Renal cortex interstitium (tissue), 15 donors: Measurements from ENCODE around the gene PPP1R9A. TPM values are rescaled to one million over a fixed set of nuclear protein-coding genes. Genes with fewer than 3 reads are reported as not detected.
A peak's percentile ranks its signal among the peaks of the same experiment; 100 is the strongest.

ENCODE experiments used
- DNase-seq, 11 donors: peaks; one replicate each; pipeline ENCODE4 v3.0.0-alpha.2; 2013; ENCODE audit warnings: low read depth in 9 of 11, low spot score in 4 of 11; ENCODE audit errors: extremely low read depth in 1 of 11
- long read RNA-seq, 16 experiments: transcript quantifications; one replicate each; lab custom pipeline, GENCODE V29; 2026
- polyA plus RNA-seq, 3 donors: library from polyadenylated mRNA; unstranded; fragments of 120-200 nt; gene quantifications; one replicate each; pipeline ENCODE4 v1.2.1, GENCODE V29; 2013; ENCODE audit not compliant: insufficient read length in 3 of 3

The PPP1R9A gene
- 10 to 100 TPM; 30.4 to 37.1 (median 32.7) TPM for polyA plus RNA-seq
- long read RNA-seq, donor 1: 0 reads
- long read RNA-seq, donor 2: 0 reads
- long read RNA-seq, donor 3, partial matches to known transcripts: 5 of 5 reads
- long read RNA-seq, donor 3, other reads (novel, unspliced or antisense): 0 of 5 reads
- long read RNA-seq, donor 4, partial matches to known transcripts: 12 of 12 reads
- long read RNA-seq, donor 4, other reads (novel, unspliced or antisense): 0 of 12 reads
- long read RNA-seq, donor 5: 0 reads
- long read RNA-seq, donor 6, partial matches to known transcripts: 0 of 1 reads
- long read RNA-seq, donor 6, other reads (novel, unspliced or antisense): 0 of 1 reads
- long read RNA-seq, donor 7, partial matches to known transcripts: 0 of 2 reads
- long read RNA-seq, donor 7, other reads (novel, unspliced or antisense): 0 of 2 reads
- long read RNA-seq, donor 8: 0 reads
- long read RNA-seq, donor 9: 0 reads
- long read RNA-seq, donor 10: 0 reads
- long read RNA-seq, donor 11: 0 reads
- long read RNA-seq, donor 12, partial matches to known transcripts: 0 of 1 reads
- long read RNA-seq, donor 12, other reads (novel, unspliced or antisense): 0 of 1 reads
- long read RNA-seq, donor 13: 0 reads
- long read RNA-seq, donor 14: 0 reads
- long read RNA-seq, donor 15: 0 reads
- long read RNA-seq, donor 16, partial matches to known transcripts: 0 of 2 reads
- long read RNA-seq, donor 16, other reads (novel, unspliced or antisense): 0 of 2 reads

DNA sequence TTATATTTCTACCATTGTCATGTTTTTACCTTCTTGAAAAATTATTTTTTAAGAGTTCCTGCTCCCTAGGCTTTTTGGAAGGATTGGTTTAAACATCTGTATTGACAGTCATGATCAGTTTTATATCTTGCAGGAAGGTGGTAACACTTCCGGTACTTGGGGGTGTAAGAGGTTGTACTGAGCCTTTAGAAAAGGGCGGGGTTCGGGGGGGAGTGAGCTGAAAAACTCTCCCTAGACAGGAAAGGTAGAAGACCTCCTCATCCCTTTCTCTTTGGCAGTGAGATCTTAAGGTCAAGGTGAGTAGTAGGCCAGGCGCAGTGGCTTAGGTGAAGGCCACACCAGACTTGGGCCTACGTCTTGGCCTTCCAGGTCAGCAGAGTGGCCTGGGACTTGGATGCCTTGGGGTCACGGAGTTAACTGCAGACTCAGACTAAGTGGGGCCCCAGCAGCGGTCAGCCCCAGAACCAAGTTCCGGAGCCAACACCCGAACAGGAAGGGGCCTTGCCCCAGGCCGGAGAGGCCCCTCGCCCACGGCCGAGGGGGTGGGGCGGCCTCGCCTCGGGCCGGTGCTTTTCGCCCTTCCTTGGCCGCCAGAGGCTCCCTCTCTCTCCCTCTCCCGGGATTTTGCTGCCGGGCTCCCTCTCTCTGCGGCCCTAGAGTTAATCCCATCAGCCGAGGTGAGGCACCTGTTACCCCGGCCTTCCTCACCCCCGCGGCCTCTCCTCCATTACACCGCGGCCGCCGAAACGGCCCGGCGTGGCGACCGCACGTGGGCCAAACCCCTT lies at the start of gene PPP1R9A:
Gene PPP1R9A, plus strand, starts transcription at position 569 of the 785 bp plus-strand sequence. CDS start 2,520 bp downstream, outside the sequence.
- peak in 7 of 11 donors; percentile 30 to 51 (median 45) for DNase-seq

DNA sequence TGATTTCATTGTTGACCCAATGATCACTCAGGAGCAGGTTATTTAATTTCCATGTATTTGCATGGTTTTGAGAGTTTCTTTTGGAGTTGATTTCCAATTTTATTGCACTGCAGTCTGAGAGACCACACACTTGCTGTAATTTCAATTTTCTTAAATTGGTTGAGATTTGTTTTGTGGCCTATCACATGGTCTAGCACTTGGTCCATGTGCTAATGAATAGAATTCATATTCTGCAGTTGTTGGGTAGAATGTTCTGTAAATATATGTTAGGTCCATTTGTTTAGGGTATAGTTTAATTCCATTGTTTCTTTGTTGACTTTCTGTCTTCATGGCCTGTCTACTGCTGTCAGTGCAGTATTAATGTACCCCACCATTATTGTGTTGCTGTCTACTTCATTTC lies 36.3 kb upstream of the PPP1R9A start:
- no peak for DNase-seq

DNA sequence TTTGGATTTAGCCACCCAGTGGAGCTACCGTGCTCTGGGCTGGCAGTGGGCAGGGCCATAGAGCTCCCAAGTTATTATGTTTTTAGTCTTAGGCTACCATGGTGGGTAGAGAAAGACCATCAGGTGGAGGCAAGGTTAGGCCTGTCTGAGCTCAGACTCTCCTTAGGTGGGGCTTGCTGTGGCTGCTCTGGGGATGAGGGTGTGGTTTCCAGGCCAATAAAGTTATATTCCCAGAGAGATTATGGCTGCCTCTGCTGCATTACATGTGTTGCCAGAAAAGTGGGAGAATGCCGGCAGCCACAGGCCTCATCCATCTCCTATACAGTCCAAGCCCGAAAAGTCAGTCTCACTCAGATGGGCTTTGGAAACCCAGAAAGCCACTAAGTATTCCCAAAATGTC lies 34.2 kb upstream of the PPP1R9A start:
- no peak for DNase-seq

DNA sequence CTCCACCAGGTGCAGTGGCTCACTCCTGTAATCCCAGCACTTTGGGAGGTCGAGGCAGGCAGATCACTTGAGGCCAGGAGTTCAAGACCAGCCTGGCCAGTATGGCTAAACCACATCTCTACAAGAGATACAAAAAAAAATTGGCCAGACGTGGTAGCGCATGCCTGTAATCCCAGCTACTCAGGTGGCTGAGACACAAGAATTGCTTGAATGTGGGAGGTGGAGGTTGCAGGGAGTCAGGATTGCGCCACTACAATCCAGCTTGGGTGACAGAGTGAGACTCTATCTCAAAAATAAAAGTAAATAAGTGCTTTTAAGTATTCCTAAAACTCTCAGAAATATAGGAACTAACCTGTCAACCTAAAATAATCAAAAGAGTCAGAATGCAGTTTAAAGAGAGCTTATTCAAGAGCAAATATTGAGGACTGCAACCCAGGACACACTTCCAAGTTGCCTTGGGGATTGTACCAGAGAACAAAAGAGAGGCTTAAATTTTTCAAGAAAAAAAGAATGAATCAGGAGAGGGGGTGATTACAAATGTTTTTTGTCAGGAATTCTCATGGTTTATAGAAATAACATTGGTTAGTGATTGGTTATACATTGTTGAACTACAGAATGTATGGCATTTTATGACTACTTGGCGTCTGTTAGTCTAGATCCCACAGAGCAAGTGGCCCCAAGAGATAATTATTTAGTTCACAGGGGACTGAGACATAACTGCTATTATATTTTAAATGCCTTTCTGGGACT lies 33.2 kb upstream of the PPP1R9A start:
- no peak for DNase-seq

DNA sequence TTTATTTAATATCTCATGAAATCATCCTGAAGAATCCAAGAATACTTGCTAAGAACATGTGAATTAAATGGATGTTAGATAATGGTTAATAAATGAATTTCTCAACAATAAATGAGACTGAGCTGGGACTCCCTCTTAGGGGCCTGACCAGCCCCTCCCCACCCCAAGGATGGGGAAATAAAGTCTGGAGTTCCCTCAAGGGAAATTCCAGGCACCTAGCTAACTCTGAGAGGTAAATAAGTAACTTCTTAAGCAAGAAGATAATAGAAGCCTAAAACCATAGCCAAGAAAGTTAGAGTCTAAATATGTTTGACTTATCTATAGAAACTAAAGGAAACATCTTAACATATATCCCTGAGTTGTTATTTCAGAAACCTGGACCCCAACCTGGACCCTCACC lies 32.2 kb upstream of the PPP1R9A start:
- DNase-seq: no peak

DNA sequence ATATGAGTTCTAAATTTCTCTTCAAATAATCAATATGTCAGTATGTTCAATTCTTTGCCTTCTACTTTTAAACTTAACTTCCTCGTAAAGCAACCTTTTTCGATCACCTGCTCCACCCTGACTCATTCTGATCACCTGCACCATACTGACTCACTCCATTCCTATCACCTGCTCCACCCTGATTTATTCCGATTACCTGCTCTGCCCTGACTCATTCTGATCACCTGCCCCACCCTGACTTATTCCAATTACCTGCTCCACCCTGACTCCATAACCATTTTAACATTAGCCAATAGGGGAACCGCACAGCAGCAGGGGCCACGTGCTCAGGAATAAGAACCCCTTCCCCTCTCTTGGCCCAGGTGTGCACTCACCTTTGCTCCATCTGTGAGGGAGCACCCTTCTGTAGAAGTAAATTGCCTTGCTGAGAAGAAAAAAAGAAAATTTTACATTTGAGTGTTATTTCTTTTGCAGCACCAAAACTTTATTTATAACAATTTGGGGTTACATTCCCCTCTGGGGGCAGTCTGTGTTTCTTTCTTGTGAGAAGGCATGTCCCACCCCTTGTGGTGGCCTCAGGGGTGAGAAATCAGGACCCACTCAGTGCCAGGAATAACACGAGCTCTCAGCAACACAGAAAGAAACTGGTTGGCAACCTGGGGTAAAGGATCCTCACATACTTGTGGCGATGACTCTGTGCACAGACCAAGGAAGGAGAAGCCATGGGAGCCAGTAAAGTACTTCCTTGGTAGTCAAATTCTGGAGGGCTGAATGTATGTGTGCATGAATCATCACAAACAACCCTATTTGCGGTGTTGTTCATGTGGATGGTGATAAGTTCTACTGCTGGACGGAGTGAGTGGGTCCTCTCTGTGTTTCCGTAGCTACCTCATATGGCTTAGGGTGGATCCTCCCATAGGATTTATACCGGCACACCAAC lies 29.4 kb upstream of the PPP1R9A start:
- no peak for DNase-seq

DNA sequence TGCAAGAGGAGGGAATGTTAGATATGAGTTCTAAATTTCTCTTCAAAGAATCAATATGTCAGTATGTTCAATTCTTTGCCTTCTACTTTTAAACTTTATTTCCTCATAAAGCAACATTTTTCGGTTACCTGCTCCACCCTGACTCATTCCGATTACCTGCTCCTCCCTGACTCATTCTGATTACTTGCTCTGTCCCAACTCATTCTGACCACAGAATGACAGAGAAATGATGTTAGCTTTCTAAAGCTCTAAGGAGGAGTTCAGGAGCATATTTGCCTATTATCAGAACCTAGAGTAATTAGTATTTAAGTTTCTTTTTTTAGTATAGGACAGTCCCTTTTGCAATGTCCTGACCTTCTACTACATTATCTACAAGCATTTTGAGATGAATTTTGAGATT lies 24.5 kb upstream of the PPP1R9A start:
- no peak for DNase-seq

DNA sequence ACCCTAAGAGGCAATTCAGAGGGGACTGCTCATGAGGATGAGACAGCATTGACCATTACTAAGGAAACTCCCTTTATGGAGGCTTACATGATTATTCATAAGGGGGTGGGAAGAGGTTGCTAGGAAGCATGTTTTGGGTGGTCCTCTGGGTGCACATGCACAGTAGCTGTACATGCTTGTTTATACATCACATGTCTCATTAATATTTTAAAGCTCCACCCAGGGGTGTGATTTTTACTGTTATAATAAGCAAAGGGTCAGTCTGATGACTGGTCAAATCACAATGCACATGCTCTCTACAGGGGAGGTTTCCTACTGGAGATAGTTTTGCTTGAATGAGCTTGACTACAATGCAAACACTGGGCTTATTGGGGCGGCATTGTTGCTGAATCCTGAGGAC lies 23.8 kb upstream of the PPP1R9A start:
- DNase-seq: no peak

DNA sequence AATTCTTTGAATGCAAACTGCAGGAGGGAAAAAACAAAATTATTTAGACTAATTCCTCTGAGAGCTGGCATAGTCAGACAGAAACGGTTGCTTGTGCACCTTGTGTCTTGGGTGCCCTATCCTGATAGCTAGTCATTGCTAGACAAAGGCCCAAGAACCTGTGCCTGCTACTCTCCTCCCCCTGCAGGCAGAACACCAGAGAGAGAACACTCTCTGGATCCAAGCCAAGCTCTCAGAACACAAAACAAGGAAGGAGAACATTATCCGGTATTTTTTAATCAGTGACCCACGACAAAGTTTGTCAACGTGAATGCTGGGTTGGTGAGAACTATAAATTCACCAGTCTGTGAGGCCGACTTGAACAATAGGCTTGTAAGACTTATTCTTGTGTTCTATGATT lies 18.8 kb upstream of the PPP1R9A start:
- peak in 5 of 11 donors; percentile 26 to 65 (median 51) for DNase-seq

- DNase-seq: no peak
Observed at GRCh38 chr7:94888995-94889523, 18.3 kb upstream of the PPP1R9A start.

GRCh38 chr7:94890216-94890615 lies 17.2 kb upstream of the PPP1R9A start:
- no peak for DNase-seq

DNA sequence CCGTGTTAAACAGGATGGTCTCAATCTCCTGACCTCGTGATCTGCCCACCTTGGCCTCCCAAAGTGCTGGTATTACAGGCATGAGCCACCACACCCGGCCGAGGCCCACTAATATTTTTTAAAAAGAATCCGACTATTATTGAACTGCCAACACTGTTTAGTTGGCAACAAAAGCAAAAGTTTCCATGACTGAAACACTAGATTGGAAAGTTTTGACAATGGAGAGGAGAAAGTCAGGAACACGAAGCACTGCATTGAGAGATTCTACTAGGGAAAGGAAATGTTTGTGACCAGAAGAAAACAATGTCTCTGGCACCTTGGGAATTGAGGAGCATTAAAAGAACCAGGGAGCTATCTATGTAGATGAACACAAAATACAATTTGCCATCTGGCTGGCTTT lies 13.7 kb upstream of the PPP1R9A start:
- DNase-seq: no peak

DNA sequence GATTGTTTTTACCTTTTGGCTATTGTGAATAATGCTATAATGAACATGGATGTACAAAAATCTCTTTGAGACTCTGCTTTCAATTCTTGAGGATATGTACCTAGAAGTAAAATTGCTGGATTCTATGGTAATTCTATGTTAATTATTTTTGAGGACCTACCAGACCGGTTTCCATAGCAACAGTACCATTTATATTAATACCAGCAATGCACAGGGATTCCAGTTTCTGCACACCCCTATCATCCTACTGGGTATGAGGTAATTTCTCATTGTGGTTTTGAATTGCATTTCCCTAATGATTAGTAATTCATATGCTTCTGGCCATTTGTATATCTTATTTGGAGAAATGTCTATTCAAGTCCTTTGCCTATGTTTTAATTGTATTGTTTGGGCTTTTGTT lies 9.9 kb upstream of the PPP1R9A start:
- DNase-seq: no peak

GRCh38 chr7:94898340-94898739 lies 9.1 kb upstream of the PPP1R9A start:
- no peak for DNase-seq

DNA sequence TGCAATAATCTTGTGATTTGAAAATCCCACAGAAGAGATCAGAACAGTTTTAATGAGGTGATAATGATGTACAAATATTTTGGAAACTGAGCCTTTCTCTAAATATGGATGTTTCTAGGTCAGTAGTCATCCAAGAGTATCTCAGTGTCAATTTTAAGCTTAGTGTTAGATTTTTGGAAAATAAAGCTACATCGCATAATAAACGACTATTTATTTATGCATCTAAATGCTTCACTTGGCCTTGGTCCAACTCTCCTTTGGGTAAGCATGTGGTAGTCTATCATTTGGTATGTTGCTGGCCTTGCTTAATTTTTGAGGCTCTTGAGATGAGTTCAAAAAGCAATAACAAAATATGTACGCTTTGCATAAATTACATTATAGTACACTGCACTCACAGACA lies 5.4 kb upstream of the PPP1R9A start:
- no peak for DNase-seq

GRCh38 chr7:94903971-94904370 lies 3.4 kb upstream of the PPP1R9A start:
- DNase-seq: no peak

GRCh38 chr7:94904982-94905381 lies 2.4 kb upstream of the PPP1R9A start:
- no peak for DNase-seq
